Fibroblast of the conjunctiva (primary cell): ENCODE measurements around the gene ATF6B.
"Not testable (repeated sequence)": the region's sequence is repeated elsewhere in the genome, so short reads cannot be mapped to it uniquely, and the experiment has no call there.

Source experiments
- DNase-seq: peaks from one replicate; pipeline ENCODE4 v3.0.0-alpha.2; 2010; ENCODE audit warnings: low read depth

Gene ATF6B

DNA sequence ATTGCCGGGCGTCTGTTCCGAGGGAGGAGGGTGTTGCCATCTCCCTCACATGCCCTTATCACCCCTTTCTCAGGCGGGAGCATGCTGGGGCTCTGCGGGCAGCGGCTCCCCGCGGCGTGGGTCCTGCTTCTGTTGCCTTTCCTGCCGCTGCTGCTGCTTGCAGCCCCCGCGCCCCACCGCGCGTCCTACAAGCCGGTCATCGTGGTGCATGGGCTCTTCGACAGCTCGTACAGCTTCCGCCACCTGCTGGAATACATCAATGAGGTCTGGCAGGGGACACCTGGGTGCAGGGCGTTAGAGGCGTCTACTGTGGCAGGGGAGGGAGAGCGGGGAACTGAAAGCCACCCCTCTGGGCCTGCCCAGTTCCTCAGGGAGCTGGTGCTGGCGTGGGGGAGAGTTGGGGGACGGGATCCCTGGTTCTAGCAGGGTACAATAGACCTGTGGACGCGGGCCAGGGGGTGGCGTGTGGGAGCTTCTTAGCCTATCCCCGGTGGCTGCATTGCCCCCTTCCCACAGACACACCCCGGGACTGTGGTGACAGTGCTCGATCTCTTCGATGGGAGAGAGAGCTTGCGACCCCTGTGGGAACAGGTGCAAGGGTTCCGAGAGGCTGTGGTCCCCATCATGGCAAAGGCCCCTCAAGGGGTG lies 26.6 kb upstream of the ATF6B start:
- no peak for DNase-seq

DNA sequence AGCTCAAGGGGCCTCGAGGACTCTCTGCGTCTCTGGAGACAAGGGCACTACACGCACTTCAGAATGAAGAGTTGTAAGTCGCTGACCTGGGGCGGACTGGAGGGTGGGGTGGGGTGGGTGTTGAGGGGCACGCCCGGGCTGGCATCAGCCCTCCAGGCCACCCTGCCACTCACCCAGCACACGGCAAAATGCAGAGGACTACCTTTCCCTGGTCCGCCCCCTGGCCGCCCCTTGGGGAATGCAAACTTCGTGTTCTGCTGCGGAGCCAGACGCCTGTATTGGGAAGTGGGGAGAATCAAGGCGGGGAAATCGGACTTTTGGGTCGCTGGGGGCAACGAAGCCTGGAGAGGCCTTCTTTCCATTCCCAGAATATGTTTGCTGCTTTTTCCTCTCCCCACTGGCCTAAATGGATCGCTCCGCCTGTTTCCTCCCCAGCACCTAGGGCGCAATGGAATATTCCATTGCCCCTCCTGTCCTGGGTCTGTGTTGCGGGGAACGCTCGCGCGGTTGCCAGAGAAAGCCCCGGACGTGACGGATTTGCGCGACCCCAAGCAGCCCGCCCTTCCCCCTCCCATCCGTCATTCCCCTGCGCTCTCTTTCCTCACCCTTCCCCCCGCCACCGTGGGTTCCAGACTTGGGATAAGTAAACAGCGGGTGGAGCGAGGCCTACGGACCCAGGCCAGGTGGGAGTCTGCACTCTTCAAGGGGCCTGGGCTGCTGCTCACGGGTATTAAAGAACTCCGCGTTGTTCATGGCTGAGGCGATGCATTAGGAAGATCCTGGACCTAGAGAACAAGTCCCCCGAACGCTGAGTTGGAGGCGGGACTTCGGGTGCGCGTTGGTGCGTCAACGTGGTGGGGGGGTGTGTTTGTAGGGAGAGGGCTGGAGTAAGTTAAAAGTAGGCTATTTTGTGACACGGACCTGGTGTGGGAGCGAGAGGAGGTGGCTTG lies 25.8 kb upstream of the ATF6B start, which contains the start of gene PPT2:
TSS of gene PPT2 (plus strand) at position 578 of the 950 bp plus-strand sequence. CDS start 454 bp downstream, outside the sequence.
- peak; percentile 89 for DNase-seq

DNA sequence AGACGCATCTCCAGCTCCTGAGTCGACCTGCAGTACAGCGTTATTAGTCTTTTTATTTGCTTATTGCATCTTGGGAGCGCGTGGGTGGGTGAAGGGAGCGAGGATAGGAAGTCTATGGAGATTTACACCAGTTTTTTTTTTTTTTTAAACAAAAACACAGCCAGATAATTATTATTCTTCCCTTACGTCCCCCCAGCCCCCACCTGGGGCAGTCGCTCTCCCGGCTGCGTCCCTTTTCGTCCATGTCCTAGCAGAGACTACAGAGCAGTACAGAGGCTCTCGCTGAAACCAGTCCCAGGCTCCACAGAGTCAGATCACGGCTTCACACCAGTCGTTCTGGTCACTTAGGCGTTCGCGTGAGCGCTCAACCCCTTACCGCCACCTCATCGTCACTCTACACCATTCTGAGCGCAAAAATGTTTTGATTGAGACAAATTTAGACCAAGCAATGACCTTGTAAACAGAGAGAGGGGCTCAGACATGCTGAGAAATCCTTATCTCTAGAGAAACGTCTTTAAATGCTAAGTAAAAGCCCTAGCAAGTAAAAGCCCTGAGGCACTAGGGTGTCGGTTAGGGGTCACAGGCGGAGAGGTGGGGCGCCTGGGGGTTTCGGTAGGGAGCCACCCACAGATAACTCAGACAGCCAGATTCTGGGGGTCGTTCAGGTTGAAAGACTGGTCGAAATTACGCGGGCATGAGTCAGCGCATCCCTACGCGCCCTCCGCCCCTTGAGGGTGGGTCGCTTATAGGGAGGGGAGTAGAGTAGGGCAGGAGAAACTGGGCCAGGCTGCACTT lies 24.9 kb upstream of the ATF6B start:
- DNase-seq, result no peak

DNA sequence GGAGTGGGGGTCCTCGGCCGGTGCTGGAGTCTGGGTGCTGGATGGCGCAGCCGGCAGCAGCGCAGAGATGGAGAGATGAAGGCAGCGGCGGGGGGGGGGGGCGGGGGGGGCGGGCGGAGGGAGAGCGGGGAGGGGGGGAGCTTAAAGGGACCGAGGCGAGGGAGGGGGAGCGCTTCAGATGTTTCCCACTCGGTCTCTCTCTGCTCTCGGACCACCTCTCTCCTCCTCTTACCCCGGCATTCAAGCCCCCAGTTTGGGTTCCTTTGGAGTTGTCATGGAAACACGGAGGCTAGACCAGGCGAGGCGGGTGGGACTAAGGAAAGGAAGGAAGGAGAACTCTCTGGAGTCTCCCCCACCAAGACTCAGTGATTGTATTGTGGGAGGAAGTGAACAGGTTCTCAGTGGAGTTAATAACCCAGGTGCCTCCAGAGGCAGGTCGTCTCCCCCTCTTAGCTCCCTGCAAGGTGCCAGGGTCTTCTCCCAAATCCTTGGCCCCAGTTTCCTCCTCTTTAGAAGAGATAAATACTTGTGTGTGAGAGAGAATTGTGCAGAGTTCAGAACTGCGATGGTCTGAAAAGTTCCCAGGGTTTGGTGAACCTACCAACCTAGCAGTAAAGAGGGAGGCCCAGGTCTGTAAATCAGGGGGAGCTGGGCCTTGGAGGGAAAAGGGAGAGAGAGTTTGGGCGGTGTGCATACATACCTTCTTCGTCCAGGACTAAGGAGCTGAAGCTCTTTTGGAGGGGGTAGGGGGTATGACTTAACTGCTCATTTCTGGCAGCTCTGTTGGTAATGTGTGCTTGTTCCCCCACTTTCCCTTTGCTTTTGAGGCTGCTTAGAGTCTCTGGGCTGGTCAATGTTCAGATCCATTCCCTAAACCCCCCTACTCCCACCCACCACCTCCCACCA lies 24.1 kb upstream of the ATF6B start, which contains the start of gene PRRT1:
TSS of gene PRRT1 (minus strand) at position 77 of the 906 bp plus-strand sequence. CDS start 112 bp downstream, outside the sequence.
- no peak for DNase-seq

DNA sequence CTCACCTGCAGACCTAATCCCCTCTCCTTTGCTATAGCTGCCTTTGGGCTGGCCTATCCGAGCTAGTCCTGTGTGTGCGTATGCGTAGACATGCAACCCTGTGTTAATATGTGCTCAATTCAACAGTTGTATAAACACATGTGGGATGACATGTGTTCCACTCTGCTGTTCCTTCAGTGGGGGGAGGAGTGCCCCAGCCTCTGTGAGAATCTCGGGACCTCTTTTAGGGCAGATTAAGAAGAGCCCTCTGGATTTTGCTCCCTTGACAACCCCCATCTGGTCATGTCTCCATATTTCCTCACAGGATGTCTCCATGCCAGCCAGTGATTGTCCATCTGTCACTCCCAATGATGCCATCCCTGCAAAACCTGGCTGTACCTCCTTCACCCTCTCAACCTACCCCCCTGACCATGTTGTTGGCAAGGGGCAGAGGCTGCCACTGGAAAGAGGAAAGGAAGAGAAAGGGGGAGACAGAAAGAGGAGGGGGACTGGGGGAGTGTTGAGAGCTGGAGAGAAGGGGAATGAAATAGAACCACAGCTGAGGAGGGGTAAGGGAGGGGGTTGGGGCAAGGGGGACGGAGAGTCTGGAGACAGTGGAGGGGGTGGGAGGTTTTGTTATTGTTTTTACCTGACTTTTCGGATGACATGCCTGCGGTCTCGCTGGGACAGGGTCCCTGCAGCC lies 23.3 kb upstream of the ATF6B start:
- DNase-seq, result no peak

DNA sequence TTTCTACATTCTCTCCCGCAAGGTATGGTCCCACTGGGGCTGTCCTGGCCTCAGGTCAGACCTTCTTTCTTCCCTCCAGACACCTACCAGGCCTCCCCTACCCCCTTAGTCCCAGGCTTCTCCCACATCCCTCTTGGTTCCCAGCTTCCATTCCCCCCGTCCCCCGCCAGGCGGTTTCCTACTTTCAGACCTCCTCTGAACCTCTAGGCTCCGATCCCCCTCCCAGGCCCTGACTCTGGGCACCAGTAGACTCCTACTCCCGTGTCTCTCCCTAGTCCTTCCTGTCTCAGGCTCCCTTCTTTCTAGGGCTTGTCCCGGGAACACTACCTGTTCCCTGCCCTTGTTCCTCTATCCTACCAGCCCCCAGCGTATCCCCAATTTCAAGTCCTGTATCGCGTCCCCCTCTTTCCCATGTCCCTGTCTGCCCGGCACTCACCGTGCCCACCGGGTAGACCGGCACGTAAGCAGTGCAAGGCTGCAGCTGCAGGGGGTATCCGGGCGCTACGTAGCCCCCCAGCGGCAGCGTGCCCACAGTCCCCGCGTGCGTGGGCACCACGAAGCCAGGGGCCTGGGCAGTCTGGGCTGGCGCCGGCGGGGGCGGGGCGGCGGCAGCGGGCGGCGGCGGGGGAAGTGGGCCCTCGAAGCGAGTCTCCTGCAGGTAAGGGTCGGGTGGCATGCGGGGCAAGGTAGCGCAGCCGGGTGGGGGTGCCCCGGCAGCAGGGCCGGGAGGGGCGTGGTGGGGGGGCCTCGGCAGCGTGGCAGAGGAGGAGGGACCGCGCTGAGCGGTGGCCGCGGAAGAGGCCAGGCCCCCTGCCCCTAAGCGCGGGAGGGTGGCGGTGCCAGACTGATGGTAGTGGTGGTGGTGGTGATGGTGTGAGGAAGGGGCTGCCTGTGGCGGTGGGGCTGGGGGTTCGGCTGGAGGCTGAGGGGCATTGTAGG lies 22.2 kb upstream of the ATF6B start:
- no peak for DNase-seq

DNA sequence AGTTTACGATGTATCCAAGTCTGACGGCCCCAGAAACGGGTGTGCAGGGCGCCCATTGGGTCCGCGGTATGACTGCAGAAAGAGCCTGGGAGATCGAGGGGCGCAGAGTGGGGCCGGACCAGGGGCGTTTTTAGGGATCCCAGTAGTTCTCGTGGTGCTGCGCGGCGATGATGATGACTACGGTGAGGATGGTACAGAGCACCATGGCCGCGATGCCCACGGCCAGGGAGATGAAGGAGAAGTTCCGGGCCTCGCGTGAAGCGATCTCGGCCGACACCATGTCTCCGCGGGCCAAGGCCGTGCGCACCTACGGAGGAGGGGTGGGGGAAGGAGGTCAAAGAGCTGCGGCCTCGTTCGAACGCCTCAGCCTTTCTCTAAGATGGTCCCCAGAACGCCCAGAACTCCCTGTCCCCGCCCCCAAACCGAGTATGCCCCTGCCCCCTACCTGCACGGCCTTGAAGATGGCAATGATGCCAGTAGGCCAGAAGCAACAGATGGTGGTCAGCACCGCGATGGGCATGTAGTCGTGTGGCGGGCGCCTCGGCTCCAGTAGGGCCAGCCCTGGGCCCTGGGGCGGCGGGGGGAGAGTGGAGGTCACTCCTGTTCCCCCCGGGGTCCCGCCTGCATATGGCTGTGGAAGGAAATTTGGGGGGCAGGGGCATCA lies 21.2 kb upstream of the ATF6B start:
- DNase-seq, result no peak

DNA sequence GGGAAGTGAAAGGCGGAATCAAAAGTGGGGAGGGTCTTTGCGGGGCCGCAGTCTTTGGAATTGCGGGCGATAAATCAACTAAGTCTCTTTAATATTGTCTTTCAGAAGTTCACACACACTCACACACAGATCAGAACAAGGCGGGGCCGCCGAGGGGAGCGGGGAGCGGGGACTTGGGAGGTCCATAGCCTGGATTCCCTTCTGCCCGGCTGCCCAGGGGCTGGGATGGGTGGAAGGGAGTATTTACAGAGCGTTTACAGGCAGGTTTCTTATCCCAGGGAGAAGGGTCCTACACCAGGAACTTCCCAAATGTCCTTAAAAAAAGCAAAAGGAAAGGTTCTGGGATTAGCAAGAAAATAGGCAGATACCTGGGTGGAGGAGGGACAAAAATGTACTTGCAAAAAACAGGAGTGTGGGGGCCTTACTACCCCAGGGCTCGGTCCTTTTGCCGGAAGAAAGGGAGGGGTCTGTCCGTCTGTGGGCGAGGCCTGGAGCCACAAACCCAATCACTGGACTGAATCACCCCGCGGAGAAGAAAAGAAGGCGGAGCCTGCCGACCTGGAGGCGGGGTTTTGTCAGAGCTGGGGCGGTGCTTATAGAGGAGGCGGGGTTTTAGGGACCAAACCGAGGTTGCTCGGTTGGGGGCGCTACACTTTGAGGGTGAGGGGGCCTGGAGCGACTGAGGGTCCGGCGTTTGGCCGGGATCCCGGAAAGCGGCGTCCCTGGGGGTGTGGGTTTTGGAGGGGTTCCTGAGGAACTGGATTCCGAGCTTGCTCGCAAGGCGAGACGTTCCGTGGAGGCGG lies 20.4 kb upstream of the ATF6B start:
- DNase-seq, result no peak

DNA sequence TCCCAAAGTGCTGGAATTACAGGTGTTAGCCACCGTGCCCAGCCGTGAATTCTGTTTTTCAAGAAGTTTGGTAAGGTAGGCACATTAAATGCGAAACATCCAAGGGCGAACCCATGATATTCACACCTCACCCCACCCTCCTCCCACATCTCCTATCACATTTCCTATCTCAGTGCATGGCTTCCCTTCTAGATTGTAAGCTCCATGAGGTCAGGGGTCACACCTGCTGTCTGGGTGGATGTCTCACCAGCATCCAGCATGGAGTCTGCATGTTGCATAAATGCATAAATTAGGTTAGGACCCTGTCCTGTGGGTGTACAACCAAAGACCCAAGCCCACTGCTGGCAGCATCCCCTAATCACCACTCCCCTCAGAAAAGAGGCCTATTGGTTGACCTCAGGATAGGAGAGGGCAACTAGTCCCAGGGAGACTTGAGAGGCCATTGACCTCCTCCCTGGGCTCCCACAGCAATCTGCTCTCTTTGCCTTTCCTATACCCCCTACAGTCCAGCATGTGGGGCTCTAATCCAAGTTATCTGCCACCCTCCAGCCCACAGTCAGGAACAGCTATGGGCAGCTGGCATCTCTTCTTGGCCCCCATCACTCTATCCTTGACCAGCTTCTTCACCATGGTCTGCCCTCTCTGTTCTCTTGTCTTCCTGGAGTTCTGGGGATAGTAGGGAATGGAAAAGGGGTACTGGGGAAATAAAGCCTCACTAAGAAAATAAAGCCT lies 19.5 kb upstream of the ATF6B start:
- no peak for DNase-seq

DNA sequence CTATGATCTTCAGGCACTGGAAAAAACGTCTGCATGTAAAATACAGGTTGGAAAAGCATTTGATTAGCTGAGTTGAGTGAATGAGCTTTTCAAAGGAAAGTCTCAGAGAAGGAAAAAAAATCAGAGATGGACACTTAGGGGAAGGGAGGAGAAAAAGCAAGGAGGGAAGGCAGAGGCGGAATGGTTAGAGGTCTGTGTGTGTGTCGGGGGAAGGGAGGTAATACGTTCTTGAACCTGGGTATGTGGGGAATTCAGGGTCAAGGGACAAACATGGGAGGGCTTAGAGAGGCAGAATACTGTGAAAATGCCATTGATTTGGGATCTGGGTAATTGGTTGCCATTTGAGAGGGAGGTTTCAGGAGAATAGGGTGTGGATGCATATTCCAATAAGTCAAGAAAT lies 18.6 kb upstream of the ATF6B start:
- DNase-seq, result no peak

DNA sequence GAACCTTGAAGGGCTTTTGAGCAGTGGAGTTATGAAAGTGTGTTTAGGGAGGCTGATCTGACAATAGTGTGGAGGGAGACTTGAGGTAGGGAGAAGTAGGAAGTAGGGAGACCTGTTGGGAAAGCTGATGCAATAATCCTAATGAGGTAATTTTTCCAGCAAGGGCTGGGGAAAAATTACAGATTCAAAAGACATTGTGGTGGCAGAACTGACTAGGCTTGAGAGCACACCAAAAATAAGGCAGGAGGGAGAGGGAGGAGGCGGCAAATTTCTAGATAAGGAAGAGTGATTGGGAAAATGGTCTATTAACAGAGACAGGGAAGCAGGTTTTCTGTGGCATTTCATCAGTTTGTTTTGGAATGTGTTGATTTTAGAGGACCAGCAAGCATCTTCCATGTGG lies 18.2 kb upstream of the ATF6B start:
- DNase-seq, result no peak

DNA sequence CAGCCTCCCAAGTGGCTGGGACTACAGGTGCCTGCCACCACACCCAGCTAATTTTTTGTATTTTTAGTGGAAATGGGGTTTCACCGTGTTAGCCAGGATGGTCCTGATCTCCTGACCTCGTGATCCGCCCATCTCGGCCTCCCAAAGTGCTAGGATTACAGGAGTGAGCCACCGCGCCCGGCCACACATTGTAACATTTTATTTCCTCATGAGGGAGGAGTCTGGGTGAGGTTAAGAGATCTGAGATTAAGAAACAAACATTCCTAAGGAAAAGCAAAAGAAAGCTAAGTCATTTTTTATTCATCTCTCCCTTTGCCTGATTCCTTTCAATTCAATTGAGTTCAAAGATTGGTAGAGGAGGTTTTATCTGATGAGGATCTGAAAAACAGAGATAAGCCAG lies 16.2 kb upstream of the ATF6B start:
- DNase-seq, result not testable (repeated sequence)

DNA sequence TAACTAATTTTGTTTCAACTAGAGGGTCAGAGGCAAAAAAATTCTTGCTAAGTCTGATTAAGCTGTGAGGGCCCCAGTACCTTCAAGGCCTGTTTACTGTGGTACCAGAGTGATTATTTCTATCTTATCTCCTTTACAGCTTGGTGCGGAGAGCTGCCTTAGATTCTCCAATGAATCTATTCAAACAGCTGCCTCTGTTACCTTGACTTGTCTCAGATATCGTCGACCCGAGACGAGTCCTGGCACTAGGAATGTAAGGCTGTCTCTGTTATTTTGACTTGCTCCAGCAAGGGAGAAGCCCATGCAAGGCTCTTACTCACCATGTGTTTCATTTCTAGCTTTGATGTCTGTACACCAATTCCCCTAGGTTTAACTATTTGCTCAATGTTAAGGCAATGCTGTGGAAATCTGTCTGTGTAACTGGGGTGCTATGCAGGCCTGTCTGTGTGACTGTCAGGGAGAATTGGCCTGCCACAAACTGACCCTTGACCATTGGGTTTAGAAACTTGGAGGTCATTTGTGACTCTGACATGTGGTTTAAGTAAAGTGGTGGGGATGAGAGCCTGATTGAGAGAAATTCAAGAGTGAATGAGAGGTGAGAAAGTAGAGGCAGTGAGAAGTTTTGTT lies 12.5 kb upstream of the ATF6B start:
- no peak for DNase-seq

DNA sequence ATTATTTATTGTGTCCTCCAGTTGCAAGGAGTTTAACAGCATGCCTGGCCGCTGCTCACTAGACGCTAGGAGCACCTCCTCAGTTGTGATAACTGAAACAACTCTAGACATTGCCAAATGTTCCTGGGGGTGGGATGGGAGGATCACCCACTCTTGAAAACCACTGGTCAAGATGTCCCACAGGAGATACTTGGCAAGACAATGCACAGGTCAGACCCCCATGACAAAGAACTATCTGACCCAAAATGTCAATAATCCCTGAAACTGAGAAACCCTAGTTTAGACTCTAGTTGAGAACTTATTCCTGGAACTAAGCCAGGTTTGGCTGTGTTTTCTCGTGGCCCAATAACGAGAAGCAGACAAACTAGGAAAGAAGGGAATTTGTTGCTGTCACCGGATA lies 11.5 kb upstream of the ATF6B start:
- no peak for DNase-seq

DNA sequence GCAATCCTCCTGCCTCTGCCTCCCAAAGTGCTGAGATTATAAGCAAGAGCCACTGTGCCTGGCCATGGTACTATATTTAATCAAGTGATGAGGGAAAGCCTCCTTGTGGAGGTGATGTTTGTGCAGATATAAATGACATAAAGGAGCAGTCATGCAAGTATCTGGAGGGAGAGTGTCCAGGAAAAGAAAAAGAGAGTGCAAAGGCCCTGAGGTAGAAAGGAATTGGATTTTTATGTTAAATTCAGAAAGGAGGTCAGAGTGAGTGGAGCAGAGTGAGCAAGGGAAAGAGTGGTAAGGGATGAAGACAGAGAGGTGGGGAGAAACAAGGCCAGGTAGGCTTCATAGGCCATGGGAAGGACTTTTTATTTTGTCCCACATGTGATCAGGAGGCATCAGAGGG lies 9.4 kb upstream of the ATF6B start:
- DNase-seq, result no peak

DNA sequence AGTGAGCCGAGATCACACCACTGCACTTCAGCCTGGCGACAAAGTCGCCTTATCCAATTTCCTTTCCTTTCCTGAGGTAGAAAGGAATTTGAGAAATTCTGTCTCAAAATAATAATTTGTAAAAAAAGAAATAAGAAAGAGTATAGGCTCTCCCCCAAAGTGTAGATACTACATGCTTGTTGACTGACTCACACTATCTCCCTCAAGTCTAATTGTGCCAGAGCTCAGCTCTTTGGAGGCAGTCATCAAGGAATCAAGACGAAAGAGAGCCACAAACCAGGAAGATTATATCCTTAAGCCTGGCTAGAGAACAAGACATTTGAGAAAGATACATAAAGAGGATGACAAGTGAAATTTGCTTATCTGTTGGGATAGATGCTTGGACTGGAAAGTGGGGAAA lies 5.7 kb upstream of the ATF6B start:
- DNase-seq, result no peak

DNA sequence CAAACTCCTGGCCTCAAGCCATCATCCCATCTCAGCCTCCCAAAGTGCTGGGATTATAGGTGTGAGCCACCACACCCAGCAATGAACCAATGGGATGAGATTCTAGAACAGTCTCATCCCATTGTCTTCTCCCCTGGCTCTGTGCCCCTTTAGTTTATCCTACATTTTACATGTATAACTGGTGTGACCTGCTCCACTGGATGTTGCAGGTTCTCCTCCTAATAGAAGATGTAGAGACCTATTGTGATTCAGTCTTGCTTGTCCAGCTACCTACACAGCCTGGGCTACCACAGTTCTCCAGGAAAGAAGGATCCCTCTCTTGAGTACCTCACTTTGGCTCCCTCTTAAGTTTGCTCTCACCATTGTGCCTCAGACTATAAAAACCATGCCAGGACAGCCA lies 4.1 kb upstream of the ATF6B start:
- DNase-seq, result no peak
